Large intestine (tissue), 3 donors: Measurements from ENCODE around the gene ZSCAN30. TPM values are rescaled to one million over a fixed set of nuclear protein-coding genes. Genes with fewer than 3 reads are reported as not detected.

Experiments
- DNase-seq, 2 donors: peaks; one replicate each; pipeline versions ENCODE4 v3.0.0 to v3.0.0-alpha.2; 2013
- H3K27ac ChIP-seq: one replicate; pipeline ENCODE4 v1.5.1; 2013; ENCODE audit warnings: low read length
- H3K27me3 ChIP-seq: 2 replicates; pipeline ENCODE4 v1.6.1; 2013; ENCODE audit warnings: low read length; ENCODE audit not compliant: control insufficient read depth, insufficient read depth
- H3K36me3 ChIP-seq: 2 replicates; pipeline ENCODE4 v1.6.1; 2013; ENCODE audit warnings: low read length; ENCODE audit not compliant: control insufficient read depth, insufficient read depth
- H3K4me1 ChIP-seq: one replicate; pipeline ENCODE4 v1.6.1; 2013; ENCODE audit warnings: low read length; ENCODE audit not compliant: control insufficient read depth, insufficient read depth
- H3K4me3 ChIP-seq: one replicate; pipeline ENCODE4 v1.5.1; 2013; ENCODE audit warnings: low read length
- H3K9me3 ChIP-seq: one replicate; pipeline ENCODE4 v1.6.1; 2013; ENCODE audit warnings: mild to moderate bottlenecking, low read depth, low read length, moderate library complexity; ENCODE audit not compliant: control insufficient read depth
- WGBS: methylation state at CpG from one replicate; pipeline ENCODE4 v1.1.5; 2013; ENCODE audit warnings: low lambda C conversion rate; ENCODE audit not compliant: insufficient coverage; 5-methylcytosine and 5-hydroxymethylcytosine counted together
- polyA plus RNA-seq: library from polyadenylated mRNA; unstranded; fragments of 120-200 nt; gene quantifications from one replicate; pipeline ENCODE4 v1.2.1, GENCODE V29; 2013

The ZSCAN30 gene
- polyA plus RNA-seq, 1 donor, result 44.8 TPM

GRCh38 chr18:35283923-35284794 is 5.9 kb downstream of the ZSCAN30 start:
- whole genome bisulfite sequencing, result no CpG with 5 or more reads among the region's 7 CpGs
- H3K36me3 ChIP-seq, result peaks cover 21% of the 10 kb centered on the region

GRCh38 chr18:35282353-35282752 is 7.7 kb downstream of the ZSCAN30 start:
- Histone ChIP-seq H3K4me1 (no peaks in the 10 kb centered on the region), H3K27me3 (no peaks in the 10 kb centered on the region), H3K36me3 (peaks cover 21% of the 10 kb centered on the region), H3K4me3 (no peak overlapping the region), H3K9me3 (peaks cover 24% of the 10 kb centered on the region), H3K27ac (no peak overlapping the region)
- WGBS, result no CpG with 5 or more reads among the region's 1 CpG
- no peak for DNase-seq

More at GRCh38 chr18:35283923-35284794, 5.9 kb downstream of the ZSCAN30 start:
- H3K27me3 ChIP-seq, result no peaks in the 10 kb centered on the region
- H3K9me3 ChIP-seq, result peaks cover 15% of the 10 kb centered on the region
- no peaks in the 10 kb centered on the region for H3K4me1 ChIP-seq
- no peak for DNase-seq
- H3K27ac ChIP-seq, result no peak overlapping the region
- H3K4me3 ChIP-seq, result no peak overlapping the region

GRCh38 chr18:35278969-35279368 is 11.1 kb downstream of the ZSCAN30 start:
- H3K4me3 ChIP-seq, result no peak overlapping the region
- peaks cover 24% of the 10 kb centered on the region for H3K9me3 ChIP-seq
- no peaks in the 10 kb centered on the region for H3K27me3 ChIP-seq
- no peak for DNase-seq
- peaks cover 10% of the 10 kb centered on the region for H3K36me3 ChIP-seq
- no peak overlapping the region for H3K27ac ChIP-seq
- H3K4me1 ChIP-seq, result no peaks in the 10 kb centered on the region

GRCh38 chr18:35278085-35278484 is 11.9 kb downstream of the ZSCAN30 start:
- WGBS, result 100% methylated on average over 1 of the region's 1 CpG
- DNase-seq, result no peak
- H3K27ac ChIP-seq, result no peak overlapping the region
- H3K4me3 ChIP-seq, result no peak overlapping the region
- no peaks in the 10 kb centered on the region for H3K27me3 ChIP-seq
- H3K9me3 ChIP-seq, result peaks cover 21% of the 10 kb centered on the region
- H3K4me1 ChIP-seq, result no peaks in the 10 kb centered on the region
- peaks cover 2% of the 10 kb centered on the region for H3K36me3 ChIP-seq

- peaks cover 2% of the 10 kb centered on the region for H3K36me3 ChIP-seq
- H3K4me1 ChIP-seq, result no peaks in the 10 kb centered on the region
- H3K4me3 ChIP-seq, result no peak overlapping the region
- no peaks in the 10 kb centered on the region for H3K27me3 ChIP-seq
- H3K9me3 ChIP-seq, result peaks cover 21% of the 10 kb centered on the region
- no peak overlapping the region for H3K27ac ChIP-seq
- no peak for DNase-seq
Observed at GRCh38 chr18:35277633-35278032, 12.4 kb downstream of the ZSCAN30 start.

- H3K27me3 ChIP-seq, result no peaks in the 10 kb centered on the region
- H3K4me1 ChIP-seq, result no peaks in the 10 kb centered on the region
- WGBS, result no CpG with 5 or more reads among the region's 3 CpGs
Observed at GRCh38 chr18:35276267-35276666, 13.8 kb downstream of the ZSCAN30 start.

GRCh38 chr18:35271656-35272055 is 18.4 kb downstream of the ZSCAN30 start:
- H3K4me3 ChIP-seq, result no peak overlapping the region
- H3K27me3 ChIP-seq, result no peaks in the 10 kb centered on the region
- H3K27ac ChIP-seq, result no peak overlapping the region
- H3K36me3 ChIP-seq, result no peaks in the 10 kb centered on the region
- peaks cover 33% of the 10 kb centered on the region for H3K9me3 ChIP-seq
- no CpG with 5 or more reads among the region's 35 CpGs for whole genome bisulfite sequencing
- DNase-seq, result no peak
- no peaks in the 10 kb centered on the region for H3K4me1 ChIP-seq

More at GRCh38 chr18:35276267-35276666, 13.8 kb downstream of the ZSCAN30 start:
- no peak overlapping the region for H3K27ac ChIP-seq
- no peaks in the 10 kb centered on the region for H3K36me3 ChIP-seq
- peaks cover 33% of the 10 kb centered on the region for H3K9me3 ChIP-seq
- no peak for DNase-seq
- no peak overlapping the region for H3K4me3 ChIP-seq

- Histone ChIP-seq H3K4me1 (no peaks in the 10 kb centered on the region), H3K27ac (no peak overlapping the region), H3K27me3 (no peaks in the 10 kb centered on the region), H3K36me3 (peaks cover 5% of the 10 kb centered on the region), H3K4me3 (no peak overlapping the region), H3K9me3 (peaks cover 21% of the 10 kb centered on the region)
- no peak for DNase-seq
- whole genome bisulfite sequencing, result 100% methylated on average over 1 of the region's 2 CpGs
Observed at GRCh38 chr18:35268821-35269220, 21.2 kb downstream of the ZSCAN30 start.

- Histone ChIP-seq H3K27me3 (no peaks in the 10 kb centered on the region), H3K27ac (peak overlapping the region; percentile 23), H3K9me3 (peaks cover 21% of the 10 kb centered on the region), H3K4me3 (peak overlapping the region; percentile 89), H3K4me1 (no peaks in the 10 kb centered on the region), H3K36me3 (peaks cover 11% of the 10 kb centered on the region)
- no CpG with 5 or more reads among the region's 30 CpGs for WGBS
- peak; percentile 77 to 88 for DNase-seq
Observed at GRCh38 chr18:35267809-35268208, 22.2 kb downstream of the ZSCAN30 start.

- no CpG with 5 or more reads among the region's 48 CpGs for WGBS
Observed at GRCh38 chr18:35267161-35267651, 22.8 kb downstream of the ZSCAN30 start.

GRCh38 chr18:35264409-35264808 is 25.6 kb downstream of the ZSCAN30 start:
- no peak overlapping the region for H3K27ac ChIP-seq
- no peak overlapping the region for H3K4me3 ChIP-seq
- no peak for DNase-seq
- no peaks in the 10 kb centered on the region for H3K27me3 ChIP-seq
- H3K9me3 ChIP-seq, result peaks cover 9% of the 10 kb centered on the region
- no peaks in the 10 kb centered on the region for H3K4me1 ChIP-seq
- H3K36me3 ChIP-seq, result peaks cover 23% of the 10 kb centered on the region
- WGBS, result 83% methylated on average over 1 of the region's 2 CpGs

More at GRCh38 chr18:35267161-35267651, 22.8 kb downstream of the ZSCAN30 start:
- peaks cover 16% of the 10 kb centered on the region for H3K36me3 ChIP-seq
- no peaks in the 10 kb centered on the region for H3K4me1 ChIP-seq
- peak overlapping the region; percentile 74 for H3K27ac ChIP-seq
- H3K27me3 ChIP-seq, result no peaks in the 10 kb centered on the region
- H3K9me3 ChIP-seq, result peaks cover 19% of the 10 kb centered on the region
- H3K4me3 ChIP-seq, result peak overlapping the region; percentile 89
- peak; percentile 78 to 90 for DNase-seq
